DOHH2 (cell line): ENCODE measurements around the gene OR3A2.
"Not testable (repeated sequence)": the region's sequence is repeated elsewhere in the genome, so short reads cannot be mapped to it uniquely, and the experiment has no call there.

ENCODE experiments used
- H3F3A ChIP-seq: fragments of 200-600 bp; sonication (generic), shearing (Covaris generic); 2 replicates; pipeline ENCODE4 v1.6.0; 2016; ENCODE audit warnings: antibody characterized with exemption, mild to moderate bottlenecking; ENCODE audit not compliant: control insufficient read depth, insufficient read depth
- H3K27ac ChIP-seq: fragments of 200-600 bp; sonication (generic); 2 replicates; pipeline ENCODE4 v1.5.1; 2014; ENCODE audit warnings: low read depth, mild to moderate bottlenecking, low read length, moderate library complexity
- H3K27me3 ChIP-seq: fragments of 200-600 bp; sonication (generic); 2 replicates; pipeline ENCODE4 v1.6.1; 2014; ENCODE audit warnings: mild to moderate bottlenecking, low read length, mixed read lengths; ENCODE audit not compliant: control insufficient read depth
- H3K36me3 ChIP-seq: fragments of 200-600 bp; sonication (generic); 2 replicates; pipeline ENCODE4 v1.6.1; 2014; ENCODE audit warnings: mild to moderate bottlenecking, low read length, moderate library complexity, mixed read lengths; ENCODE audit not compliant: control insufficient read depth
- H3K4me1 ChIP-seq: fragments of 200-600 bp; sonication (generic); 2 replicates; pipeline ENCODE4 v1.6.1; 2014; ENCODE audit warnings: mild to moderate bottlenecking, low read length, mixed read lengths; ENCODE audit not compliant: control insufficient read depth
- H3K4me2 ChIP-seq: fragments of 200-600 bp; sonication (generic); 2 replicates; pipeline ENCODE4 v1.6.0; 2014; ENCODE audit warnings: mild to moderate bottlenecking, low read length, moderate library complexity
- H3K4me3 ChIP-seq: fragments of 200-600 bp; sonication (generic); 2 replicates; pipeline ENCODE4 v1.5.1; 2014; ENCODE audit warnings: mild to moderate bottlenecking, low read length, mixed read lengths
- H3K79me2 ChIP-seq: fragments of 200-600 bp; sonication (generic); 2 replicates; pipeline ENCODE4 v1.6.1; 2014; ENCODE audit warnings: mild to moderate bottlenecking, low read length, mixed read lengths; ENCODE audit not compliant: control insufficient read depth
- H3K9me2 ChIP-seq: fragments of 200-600 bp; sonication (generic); replicated peaks from 2 replicates; pipeline ENCODE4 v1.6.1; 2014; ENCODE audit warnings: mild to moderate bottlenecking, low read length, mixed read lengths; ENCODE audit not compliant: control insufficient read depth
- H3K9me3 ChIP-seq: fragments of 200-600 bp; sonication (generic); 2 replicates; pipeline ENCODE4 v1.6.1; 2014; ENCODE audit warnings: antibody characterized with exemption, low read length, mixed read lengths; ENCODE audit not compliant: control insufficient read depth, insufficient read depth
- H4K20me1 ChIP-seq: fragments of 200-600 bp; sonication (generic); 2 replicates; pipeline ENCODE4 v1.6.0; 2014; ENCODE audit warnings: low read depth, mild to moderate bottlenecking, antibody characterized with exemption, low read length, moderate library complexity; ENCODE audit not compliant: control insufficient read depth, insufficient read depth
- EZH2phosphoT487 ChIP-seq: fragments of 200-600 bp; sonication (generic); IDR thresholded peaks from 2 replicates; pipeline ENCODE4 v1.6.1; 2017; ENCODE audit warnings: borderline replicate concordance, mild to moderate bottlenecking, antibody characterized with exemption, low read length, moderate library complexity, mixed read lengths
- TF ChIP-seq, protein P1 (sequence below): fragments of 200-600 bp; sonication (generic); IDR thresholded peaks from one replicate; pipeline ENCODE4 v1.5.1; 2014; ENCODE audit warnings: antibody characterized with exemption, mild to moderate bottlenecking, low read depth, low read length; ENCODE audit not compliant: poor library complexity, severe bottlenecking

The OR3A2 gene

DNA sequence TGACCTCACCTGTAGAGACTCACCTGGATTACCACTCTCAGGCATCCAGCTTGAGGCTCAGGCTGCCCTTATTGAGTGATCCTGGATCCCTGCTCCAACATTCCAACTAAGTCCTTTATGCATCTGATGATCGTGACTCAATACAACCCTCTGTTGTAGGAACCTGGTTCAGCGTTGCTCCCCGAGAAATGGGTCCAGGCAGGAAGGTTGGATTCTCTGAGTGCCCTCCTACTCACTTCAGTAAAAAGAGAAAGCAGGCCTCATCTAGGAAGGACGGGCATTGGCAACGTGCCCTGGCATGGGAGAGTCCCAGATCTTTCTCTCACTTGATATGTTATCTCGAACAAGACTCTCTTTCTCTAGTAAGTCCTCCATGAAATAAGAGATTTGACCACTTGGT, 87.8 kb downstream of the OR3A2 start, which contains the start of gene OR3A1:
Gene OR3A1 (minus strand): TSS at position 101 of the 400 bp plus-strand sequence. CDS start 5,778 bp downstream, outside the sequence.
- Histone ChIP-seq H3K9me2 (no peaks in the 10 kb centered on the region), H3K36me3 (no peaks in the 10 kb centered on the region), H3K4me3 (no peak within 1 kb of the TSS), H3K4me2 (no peak within 1 kb of the TSS), H3K27me3 (no peaks in the 10 kb centered on the region; the same call in 1 of the 2 replicates), H3K4me1 (no peaks in the 10 kb centered on the region), H4K20me1 (no peaks in the 10 kb centered on the region), H3F3A (no peaks in the 10 kb centered on the region), H3K9me3 (no peaks in the 10 kb centered on the region), H3K79me2 (no peaks in the 10 kb centered on the region), H3K27ac (no peak within 1 kb of the TSS)
- no peak for TF ChIP-seq EZH2phosphoT487
- TF ChIP-seq, protein P1, sequence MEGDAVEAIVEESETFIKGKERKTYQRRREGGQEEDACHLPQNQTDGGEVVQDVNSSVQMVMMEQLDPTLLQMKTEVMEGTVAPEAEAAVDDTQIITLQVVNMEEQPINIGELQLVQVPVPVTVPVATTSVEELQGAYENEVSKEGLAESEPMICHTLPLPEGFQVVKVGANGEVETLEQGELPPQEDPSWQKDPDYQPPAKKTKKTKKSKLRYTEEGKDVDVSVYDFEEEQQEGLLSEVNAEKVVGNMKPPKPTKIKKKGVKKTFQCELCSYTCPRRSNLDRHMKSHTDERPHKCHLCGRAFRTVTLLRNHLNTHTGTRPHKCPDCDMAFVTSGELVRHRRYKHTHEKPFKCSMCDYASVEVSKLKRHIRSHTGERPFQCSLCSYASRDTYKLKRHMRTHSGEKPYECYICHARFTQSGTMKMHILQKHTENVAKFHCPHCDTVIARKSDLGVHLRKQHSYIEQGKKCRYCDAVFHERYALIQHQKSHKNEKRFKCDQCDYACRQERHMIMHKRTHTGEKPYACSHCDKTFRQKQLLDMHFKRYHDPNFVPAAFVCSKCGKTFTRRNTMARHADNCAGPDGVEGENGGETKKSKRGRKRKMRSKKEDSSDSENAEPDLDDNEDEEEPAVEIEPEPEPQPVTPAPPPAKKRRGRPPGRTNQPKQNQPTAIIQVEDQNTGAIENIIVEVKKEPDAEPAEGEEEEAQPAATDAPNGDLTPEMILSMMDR, result no peak

DNA sequence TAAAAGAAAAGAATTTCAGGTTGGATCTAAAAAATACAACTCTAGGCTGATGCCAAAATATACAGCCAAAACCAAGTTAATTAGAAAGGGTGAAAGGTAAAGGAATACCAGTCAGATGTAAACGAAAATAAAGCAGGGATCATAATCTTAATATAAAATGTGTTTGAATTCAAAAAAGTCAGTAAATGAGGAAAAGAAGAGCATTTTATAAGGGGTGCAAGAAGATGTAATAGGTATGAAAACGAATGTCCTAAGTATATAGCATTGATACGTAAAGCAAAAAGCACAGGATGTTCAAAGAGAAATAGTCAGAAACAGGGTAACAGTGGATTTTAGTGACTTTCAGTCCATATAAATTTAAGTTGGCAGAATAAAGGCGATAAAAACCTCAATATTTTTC, 90.5 kb downstream of the OR3A2 start:
- Histone ChIP-seq H3K79me2 (no peaks in the 10 kb centered on the region), H3K4me2 (no peak overlapping the region), H3K27me3 (no peaks in the 10 kb centered on the region; the same call in 1 of the 2 replicates), H3K27ac (no peak overlapping the region), H3F3A (no peaks in the 10 kb centered on the region), H4K20me1 (no peaks in the 10 kb centered on the region), H3K9me3 (no peaks in the 10 kb centered on the region), H3K36me3 (no peaks in the 10 kb centered on the region), H3K9me2 (no peaks in the 10 kb centered on the region), H3K4me1 (no peaks in the 10 kb centered on the region), H3K4me3 (no peak overlapping the region)
- TF ChIP-seq, protein P1, result no peak
- no peak for TF ChIP-seq EZH2phosphoT487

DNA sequence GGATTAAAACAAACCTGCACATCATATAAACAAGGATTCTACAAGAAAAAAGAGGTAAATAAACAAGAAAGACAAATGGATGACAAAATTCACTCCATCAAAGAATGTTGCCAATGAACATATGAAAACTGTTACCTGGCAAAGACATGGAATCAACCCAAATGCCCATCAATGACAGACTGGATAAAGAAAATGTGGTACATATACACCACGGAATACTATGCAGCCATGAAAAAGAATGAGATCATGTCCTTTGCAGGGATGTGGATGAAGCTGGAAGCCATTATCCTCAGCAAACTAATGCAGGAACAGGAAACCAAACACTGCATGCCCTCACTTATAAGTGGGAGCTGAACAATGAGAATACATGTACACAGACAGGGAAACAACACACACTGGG, 92.6 kb downstream of the OR3A2 start:
- not testable (repeated sequence) for H4K20me1 ChIP-seq, H3K27me3 ChIP-seq, H3K79me2 ChIP-seq, H3K36me3 ChIP-seq, H3K9me2 ChIP-seq, H3K4me3 ChIP-seq, H3F3A ChIP-seq, H3K4me1 ChIP-seq, H3K9me3 ChIP-seq, H3K27ac ChIP-seq, H3K4me2 ChIP-seq

DNA sequence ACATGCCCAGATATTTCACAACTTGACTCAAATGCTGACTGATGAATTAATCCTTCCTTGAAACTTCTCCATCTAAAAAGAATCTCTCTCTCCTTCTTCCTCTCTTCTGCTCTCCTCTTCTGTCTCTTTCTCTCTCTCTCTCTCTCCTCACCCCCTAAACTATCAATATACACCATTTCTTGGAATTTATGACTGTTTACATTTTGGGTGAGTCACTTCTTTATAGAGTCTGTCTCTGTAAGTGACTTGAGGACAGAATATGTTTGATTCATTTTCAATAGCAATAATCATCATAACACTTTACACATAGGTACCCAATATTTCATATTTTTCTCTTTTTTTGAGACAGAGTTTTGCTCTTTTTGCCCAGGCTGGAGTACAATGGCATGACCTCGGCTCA, 103.2 kb downstream of the OR3A2 start:
- TF ChIP-seq EZH2phosphoT487, result no peak
- TF ChIP-seq, protein P1, result no peak
- H3K4me2 ChIP-seq, result no peak overlapping the region
- H3K27me3 ChIP-seq, result no peaks in the 10 kb centered on the region

More for the DNA sequence above, 103.2 kb downstream of the OR3A2 start:
- Histone ChIP-seq H3K27ac (no peak overlapping the region), H3K4me1 (no peaks in the 10 kb centered on the region), H3F3A (no peaks in the 10 kb centered on the region), H3K4me3 (no peak overlapping the region), H3K9me2 (no peaks in the 10 kb centered on the region), H3K9me3 (no peaks in the 10 kb centered on the region), H3K79me2 (no peaks in the 10 kb centered on the region), H3K36me3 (no peaks in the 10 kb centered on the region), H4K20me1 (no peaks in the 10 kb centered on the region)
